Measurements from ENCODE around the gene KDF1.
"Not testable (repeated sequence)": the region's sequence is repeated elsewhere in the genome, so short reads cannot be mapped to it uniquely, and the experiment has no call there.

Gene KDF1

DNA sequence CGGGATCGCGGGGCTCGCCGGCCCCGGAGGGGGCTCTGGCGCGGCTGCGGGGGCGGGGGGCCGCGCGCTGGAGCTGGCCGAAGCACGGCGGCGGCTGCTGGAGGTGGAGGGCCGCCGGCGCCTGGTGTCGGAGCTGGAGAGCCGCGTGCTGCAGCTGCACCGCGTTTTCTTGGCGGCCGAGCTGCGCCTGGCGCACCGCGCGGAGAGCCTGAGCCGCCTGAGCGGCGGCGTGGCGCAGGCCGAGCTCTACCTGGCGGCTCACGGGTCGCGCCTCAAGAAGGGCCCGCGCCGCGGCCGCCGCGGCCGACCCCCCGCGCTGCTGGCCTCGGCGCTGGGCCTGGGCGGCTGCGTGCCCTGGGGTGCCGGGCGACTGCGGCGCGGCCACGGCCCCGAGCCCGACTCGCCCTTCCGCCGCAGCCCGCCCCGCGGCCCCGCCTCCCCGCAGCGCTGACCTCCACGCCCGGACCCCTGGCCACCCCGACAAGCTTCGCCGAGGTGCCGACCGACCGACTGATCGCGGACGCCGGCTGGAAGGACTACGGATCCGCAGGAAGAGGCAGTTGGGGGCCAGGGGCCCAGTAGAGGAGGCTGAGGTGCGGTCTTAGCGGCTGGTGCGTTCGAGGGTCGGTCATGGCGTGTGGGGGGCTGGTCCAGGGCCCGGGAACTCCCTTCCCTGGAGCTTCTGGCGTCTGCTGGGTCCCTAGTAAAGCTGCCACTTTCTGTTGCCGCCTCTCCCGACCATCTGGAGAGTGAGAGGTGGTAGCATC lies 33.9 kb upstream of the KDF1 start:
- DNase-seq = peak; percentile 12 to 14

DNA sequence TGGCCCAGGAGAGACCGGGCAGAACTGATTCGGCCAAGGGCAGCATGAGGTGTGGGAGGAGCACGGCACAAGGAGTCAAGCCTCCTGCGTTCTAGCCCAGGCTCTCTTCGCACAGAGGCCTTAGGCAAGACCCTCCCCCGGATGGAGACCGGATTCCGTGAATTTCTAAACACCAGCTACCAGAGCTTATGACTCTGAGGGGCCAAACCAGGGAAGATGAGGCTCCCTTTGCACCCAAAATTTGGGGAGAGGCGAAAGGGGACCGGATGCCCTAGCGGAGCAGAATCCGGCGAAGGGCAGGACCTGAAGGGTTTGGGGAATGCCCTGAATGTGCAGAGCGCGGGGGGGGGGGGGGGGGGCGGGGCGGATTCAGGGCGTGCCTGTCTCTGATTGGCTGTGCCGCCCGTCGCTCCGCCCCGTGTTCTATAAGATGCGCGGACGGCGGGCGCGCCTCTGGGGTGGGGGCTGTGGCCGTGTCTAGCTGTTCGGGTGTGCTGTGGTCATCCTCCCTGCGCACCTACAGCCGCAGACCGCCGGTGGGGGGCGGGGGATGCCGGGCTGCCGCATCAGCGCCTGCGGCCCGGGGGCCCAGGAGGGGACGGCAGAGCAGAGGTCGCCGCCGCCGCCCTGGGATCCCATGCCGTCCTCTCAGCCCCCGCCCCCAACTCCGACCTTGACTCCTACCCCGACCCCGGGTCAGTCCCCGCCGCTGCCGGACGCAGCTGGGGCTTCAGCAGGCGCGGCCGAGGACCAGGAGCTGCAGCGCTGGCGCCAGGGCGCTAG lies 33.2 kb upstream of the KDF1 start, which contains the start of gene TRNP1:
TRNP1 (plus strand) TSS at position 456 of the 783 bp plus-strand sequence; CDS start at position 551, 95 bp downstream.
- DNase-seq = peak; percentile 60 to 63

DNA sequence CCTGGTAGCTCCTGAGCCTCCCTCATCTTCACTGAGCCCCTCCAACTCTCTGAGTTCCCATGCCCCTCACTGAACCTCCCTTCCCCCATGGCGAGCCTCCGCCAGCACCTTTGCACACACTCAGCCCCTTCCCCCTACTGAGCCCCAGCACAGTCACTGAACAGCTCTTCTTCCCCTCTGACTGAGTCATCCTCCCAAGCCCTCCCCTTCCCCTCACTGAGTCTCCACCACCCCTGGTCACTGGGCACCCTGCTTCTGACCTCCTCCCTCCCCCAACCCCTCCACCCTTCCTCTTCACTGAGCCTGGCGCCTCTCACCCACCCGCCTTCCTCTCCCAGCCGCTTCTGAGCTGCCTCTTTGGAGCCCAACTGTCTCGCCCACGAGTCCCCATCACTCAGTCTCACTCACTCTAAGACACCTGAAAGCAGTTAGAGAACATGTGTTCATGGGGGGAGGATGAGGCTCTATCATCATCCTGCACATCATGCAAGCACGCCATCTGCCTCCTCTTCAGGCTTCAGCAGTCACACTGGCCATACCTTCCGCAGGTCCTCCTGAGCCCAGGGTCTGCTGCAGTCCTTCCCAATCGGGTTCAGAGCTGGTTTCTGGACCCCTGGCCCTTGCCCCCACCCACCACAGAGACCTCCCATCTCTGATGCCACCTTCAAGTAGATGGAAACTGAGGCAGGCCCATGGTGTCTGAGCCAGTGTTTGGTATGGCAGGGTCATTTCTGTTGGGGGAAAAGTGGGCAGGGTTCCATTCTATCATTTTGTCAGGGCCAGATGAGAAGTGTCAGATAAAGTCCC lies 31.2 kb upstream of the KDF1 start:
- DNase-seq = no peak

DNA sequence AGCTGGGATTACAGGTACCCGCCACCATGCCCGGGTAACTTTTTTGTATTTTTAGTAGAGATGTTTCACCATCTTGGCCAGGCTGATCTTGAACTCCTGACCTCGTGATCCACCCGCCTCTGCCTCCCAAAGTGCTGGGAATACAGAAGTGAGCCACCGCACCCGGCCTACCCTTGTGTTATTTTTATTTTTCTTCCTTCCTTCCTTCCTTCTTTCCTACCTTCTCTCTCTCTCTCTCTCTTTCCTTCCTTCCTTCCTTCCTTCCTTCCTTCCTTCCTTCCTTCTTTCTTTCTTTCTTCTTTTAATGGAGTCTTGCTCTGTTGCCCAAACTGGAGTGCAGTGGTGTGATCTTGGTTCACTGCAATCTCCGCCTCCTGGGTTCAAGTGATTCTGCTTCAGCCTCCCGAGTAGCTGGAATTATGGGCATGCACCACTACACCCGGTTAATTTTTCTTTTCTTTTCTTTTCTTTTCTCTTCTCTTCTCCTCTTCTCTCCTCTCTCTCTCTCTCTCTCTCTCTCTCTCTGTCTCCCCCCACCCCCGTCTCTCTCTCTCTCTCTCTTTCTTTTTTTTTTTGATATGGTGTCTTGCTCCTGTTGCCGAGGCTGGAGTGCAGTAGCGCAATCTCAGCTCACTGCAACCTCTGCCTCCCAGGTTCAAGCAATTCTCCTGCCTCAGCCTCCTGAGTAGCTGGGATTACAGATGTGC lies 29.3 kb upstream of the KDF1 start:
- DNase-seq = not testable (repeated sequence)

DNA sequence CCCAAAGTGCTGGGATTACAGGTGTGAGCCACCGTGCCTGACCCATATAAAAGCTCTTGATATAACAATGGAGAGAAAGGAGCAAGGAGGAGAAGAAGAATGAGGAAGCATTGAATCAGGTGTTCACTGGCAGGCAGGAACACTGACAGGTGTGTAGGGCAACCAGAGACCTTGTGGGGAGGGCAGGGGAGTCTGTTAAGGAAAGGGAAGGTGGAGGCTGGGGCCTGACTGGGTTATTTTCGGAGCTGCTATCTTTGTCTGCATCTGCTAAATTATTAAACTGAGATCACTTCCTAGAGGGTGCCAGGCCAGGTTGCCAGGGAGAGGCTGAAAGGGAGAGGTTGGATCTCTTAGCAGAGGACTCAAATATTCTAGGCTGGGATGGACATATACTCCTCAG lies 26.4 kb upstream of the KDF1 start:
- DNase-seq = no peak

DNA sequence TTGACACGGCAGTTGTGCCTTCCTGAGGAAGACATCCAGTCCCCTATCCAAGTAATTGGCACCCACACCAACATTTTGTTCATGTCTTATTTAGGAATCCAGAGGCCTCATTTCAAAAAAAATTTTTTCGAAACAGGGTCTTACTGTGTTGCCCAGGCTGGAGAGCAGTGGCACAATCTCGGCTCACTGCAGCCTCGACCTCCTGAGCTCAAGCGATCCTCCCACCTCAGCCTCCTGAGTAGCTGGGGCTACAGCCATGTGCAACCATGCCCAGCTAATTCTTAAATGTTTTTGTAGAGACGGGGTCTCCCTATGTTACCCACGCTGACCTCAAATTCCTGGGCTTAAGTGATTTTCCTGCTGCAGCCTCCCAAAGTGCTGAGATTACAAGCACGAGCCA lies 24.0 kb upstream of the KDF1 start:
- no peak for DNase-seq

DNA sequence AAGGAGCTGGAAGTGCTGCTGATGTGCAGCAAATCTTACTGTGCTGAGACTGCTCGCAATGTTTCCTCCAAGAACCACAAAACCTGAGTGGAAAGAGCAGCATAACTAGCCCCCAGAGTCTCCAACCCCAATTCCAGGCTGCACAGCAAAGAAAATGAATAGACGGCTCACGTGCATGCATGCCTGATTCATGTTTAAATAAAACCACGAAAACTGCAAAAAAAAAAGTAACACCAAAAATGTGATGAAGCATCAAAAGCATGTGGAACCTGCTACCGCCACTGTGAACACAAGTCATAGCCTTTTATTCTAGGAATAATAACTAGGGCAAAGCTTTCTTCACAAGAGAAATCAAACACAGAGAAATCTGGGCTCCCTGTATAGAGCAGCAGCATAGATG lies 23.6 kb upstream of the KDF1 start:
- DNase-seq = no peak

DNA sequence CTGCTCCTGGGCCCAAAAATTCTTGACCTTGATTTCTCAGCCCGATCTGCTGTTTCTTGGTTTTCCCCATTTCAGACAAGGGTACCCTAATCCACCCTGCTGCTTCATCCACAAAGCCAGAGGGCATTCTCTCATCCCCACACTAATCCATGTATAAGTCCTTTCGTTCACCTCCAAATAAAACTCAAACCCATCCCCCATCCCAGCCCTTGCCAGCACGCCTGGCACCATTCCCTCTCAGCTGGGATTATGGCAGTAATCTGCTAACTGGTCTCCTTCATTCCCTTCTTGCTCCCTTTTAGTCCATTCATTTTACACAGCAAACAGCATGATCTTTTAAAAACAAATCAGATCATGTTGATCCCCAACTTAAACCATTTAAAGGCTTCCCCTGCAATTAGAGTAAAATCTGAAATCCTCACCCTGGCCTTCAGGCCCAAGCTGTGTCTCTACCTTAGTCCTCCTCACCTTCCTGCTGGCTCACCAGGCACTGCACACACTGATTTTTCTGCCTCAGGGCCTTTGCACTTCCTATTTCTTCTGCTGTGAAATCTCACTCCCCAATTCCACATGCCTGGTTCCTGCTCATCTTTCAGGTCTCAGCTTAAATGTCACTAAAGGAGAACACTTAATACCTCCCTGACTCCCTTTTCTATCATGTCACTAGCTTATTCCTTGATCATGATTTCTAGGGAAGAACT lies 21.0 kb upstream of the KDF1 start:
- DNase-seq = no peak

DNA sequence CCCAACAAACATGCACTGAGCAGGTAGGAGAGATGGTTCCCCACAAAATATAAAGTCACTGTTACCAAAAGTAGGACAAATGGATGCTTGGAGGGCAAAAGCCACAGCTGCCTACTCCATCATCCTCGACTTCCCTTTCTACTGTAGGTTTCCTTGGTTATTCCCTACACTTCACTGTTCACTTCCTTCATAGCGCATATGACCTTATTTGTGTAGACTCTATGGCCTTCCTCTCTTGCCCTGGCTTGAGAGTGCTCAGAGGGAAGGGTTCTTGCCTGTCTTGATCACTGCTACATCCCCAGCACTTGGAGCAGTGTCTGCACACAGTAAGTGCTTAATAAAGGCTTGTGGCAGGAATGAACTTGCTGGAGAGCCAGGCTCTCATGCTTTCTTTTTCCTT lies 18.6 kb upstream of the KDF1 start:
- DNase-seq = no peak

DNA sequence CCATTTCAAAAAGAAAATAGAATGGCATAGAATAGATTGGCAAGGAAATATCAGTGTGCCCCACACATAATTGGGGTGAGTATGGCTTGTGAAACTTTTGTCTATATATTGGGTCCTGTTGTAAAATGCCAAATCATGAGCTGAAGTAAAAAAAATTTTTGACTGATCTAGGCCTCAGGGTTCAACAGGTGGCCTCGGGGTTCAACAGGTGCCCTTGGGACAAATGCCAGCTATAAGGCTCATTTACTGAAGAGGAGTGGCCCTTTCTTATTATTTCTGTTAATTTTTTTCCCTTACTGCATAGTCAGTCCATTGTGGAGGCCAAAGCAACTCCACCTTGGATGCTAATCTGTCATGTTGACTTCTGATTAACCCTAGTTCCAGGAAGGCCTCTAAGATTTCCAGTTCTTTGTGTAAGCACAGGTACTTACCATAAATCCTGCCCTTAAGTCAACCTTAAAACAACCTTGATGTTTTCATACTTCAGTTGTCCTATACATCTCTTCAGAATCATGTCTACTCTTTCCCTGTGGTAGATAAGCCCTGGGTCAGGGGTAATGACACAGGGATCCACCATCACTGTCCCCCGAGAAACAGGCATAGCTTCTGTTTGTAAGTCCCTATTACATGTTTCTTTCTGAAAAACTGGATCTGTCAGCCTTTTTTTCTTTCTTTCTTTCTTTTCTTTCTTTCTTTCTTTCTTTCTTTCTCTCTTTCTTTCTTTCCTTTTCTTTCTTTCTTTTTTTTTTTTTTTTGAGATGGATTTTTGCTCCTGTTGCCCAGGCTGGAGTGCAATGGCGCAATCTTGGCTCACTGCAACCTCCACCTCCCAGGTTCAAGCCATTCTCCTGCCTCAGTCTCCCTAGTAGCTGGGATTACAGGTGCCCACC lies 16.6 kb upstream of the KDF1 start:
- DNase-seq = no peak

DNA sequence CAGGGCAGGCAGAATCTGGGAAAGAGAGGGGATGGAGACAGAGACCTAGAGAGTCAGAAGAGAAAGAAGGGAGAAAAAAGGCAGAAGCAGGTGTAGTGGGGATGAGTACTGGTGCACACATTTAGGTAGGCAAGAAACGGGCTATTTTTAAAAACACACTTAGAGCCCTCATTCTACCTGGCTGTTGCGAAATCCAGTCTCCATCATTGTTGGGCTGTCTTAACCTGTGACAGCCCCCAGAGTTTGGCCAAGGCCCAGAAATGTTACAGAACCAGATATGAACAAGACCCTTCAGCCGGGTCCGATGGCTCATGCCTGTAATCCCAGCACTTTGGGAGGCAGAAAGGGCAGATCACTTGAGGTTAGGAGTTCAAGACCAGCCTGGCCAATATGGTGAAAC lies 12.6 kb upstream of the KDF1 start:
- DNase-seq = no peak

DNA sequence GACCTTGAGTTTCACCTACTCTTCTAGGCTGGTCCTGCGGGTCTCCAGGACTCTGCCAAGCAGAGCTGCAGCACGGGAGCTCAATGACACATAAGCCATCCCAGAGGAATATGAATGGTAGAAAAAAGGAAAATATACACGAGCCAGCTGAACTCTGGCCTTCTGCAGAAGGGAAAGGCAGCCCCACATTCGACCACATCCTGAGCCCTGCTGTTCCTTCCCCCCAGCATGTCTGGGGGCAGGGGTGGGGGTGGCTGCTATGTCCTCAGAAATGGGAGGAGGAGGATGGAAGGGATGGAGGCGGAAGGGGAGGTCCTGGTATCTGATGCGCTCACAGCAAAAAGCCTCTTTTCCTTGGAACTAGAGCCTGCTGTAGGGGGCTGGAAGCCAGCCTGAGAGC lies 12.1 kb upstream of the KDF1 start:
- DNase-seq = no peak

DNA sequence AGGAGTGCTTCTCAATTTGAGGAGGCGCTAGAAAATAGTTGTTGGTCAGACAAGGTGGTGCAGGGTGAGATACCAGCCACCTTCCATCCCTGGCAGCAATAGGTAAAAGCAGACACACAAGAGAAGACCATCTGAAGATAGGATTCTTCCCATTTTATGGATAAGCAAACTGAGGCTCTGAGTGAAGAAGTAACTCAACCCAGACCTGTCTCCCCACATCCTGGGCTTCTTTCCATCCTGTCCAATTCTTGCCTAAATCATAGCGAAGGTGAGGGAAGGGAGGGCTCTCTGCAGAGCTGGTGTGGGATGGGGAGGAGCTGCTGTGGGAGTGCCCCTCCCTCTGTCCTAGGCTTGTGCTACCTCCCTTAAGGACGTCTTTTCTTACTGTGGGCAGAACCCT lies 11.3 kb upstream of the KDF1 start:
- no peak for DNase-seq

DNA sequence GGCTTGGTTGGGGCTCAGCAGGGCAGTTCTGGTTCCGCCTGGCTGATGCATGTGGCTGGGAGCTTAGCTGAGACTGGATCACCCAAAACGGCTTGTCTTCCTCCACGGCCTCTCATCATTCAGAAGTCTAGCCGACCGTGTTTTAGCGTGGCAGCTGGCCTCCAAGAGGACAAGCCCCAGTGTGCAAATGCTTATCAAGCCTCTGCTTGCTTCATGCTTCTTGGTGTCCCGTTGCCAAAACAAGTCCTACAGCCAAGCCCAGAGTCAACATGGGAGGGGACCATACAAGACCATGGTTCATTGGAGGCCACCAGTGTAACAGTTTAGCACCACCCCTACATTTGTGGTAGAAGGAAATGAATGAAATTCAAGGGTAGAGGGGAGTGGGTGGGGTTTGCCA lies 10.5 kb upstream of the KDF1 start:
- no peak for DNase-seq

DNA sequence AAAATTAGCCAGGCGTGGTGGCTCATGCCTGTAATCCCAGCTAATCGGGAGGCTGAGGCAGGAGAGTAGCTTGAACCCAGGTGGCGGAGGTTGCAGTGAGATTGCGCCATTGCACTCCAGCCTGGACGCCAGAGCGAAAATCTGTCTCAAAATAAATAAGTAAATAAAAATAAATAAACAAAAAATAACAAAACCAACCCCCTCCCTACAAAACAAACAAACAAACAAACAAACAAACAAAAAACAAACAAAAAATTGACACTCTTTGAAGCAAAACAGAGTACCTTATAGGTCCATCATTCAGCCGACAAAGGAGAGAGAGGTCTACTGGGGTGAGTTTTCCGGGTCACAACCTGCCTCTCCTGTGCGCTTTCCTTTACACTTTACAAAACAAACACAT lies 5.4 kb upstream of the KDF1 start:
- DNase-seq = no peak

DNA sequence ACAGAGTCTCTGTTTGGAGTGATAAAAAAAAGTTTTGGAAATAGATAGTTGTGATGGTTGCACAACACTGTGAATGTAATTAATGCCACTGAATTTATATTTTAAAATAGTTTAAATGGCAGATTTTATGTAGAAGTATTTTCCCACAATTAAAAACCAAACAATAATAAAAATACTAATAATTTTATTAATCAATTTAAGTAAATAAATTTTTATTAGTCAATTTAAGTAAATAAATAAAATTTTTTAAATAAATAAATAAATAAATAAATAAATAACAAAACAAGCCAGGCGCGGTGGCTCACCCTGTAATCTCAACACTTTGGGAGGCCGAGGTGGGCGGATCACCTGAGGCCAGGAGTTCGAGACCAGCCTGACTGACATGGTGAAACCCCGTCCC lies 4.9 kb upstream of the KDF1 start:
- DNase-seq = no peak

DNA sequence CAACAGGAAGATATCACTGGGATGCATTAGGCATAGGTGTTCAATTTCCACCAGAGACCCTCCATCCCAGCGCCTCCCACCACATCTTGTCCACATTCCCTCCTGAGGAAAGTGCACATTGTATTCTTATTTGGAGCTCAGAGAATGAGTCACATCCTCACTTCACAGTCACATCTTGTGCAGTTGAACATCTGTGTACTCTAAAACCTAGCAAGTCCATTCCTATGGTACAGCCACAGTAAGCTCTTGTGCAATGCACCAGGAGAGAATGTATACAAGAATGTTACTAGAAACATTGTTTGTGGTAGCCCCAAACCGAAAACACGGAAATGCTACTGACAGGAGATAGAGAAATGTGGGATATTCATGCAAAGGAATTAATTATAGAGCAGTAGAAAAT lies 1.6 kb upstream of the KDF1 start:
- no peak for DNase-seq

DNA sequence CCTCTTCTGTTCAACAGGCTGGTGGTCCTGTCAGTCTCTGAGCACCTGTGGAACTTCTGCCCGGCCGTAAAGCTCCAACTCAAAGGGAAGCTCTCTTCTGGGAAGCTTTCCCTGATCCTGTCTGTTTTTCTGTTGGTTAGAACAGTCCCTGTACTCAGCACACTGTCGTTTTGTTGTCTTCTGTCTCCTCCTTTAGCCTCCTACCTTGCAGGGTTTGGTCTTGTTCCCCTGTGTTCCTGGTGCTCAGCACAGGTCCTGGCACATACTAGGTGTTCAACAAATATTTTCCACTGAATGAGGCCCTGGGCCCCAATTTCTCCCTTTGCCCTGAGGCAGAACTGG lies 328 bp upstream of the KDF1 start:
- DNase-seq = no peak

DNA sequence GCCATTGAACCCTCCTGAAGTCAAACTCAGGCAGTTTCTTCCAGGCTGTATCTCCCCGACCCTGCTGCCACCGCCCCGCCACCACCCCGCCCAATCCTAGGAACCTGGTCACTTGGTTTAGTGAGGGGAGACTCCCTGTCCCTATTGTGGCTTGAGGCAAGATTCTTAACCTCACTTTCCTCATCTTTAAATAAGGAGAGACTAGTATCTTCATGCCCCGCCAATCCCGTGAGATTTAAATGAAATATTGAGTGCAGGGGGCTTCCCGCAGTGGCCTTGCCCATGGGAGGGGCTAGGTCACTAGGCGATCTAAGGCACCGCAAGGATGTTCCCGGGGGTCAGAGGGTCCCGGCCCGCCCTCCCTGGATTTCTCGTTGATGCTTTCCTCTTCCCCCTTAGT lies 998 bp downstream of the KDF1 start:
- no peak for DNase-seq

DNA sequence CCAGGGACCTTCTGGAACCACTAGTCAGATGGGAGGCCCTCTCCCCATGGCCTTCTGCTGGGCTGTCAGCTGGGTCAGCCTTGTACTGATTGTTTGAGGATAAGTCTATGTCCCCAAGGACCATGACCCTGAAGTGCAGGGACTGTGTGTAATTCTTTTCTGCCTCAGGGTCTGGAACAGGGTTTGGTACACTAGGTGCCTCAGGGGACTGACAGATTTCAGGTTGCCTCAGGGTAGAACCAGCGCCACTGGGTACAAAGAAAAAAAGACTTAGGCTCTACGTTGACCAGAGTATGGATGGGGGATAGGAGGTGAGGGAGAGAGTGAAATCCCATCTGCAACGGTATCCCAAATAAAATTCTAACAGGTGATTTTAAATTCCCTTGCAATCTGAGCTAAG lies 3.0 kb downstream of the KDF1 start:
- no peak for DNase-seq

DNA sequence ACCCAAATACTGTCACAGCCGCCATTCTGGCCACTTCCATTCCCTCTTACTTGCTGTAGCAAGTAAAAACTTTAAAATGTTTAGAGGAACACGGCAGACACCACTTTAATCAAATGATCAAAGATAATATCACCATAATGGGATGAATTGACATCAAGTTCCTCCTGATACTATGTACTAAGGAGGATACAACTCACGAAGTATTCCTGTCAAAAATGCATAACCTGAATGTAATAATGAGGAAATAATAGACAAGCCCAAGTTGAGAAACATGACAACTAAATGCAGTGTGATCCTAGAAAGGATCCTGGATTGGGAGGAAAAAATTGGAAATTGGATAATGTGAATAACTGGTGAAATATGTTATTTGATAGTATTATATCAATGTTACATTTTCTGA lies 3.9 kb downstream of the KDF1 start:
- DNase-seq = no peak
